Measurements from ENCODE around the gene FBXL16.

Gene FBXL16

GRCh38 chr16:679814-680624, 25.6 kb downstream of the FBXL16 start, which contains the start of gene STUB1:
TSS of gene STUB1 (plus strand) at chr16:680410. CDS start at chr16:680526, 116 bp downstream.
- peaks cover 8% of the 10 kb centered on the region; the same call in 1 of the 2 replicates for H3K4me1 ChIP-seq (ENCODE audit: low read length)
- no peaks in the 10 kb centered on the region for H4K20me1 ChIP-seq (ENCODE audit: insufficient read depth, low read length)
- H3K79me2 ChIP-seq (ENCODE audit: low read length), result peaks cover 32% of the 10 kb centered on the region
- H3K27me3 ChIP-seq (replicated peaks; ENCODE audit: insufficient read depth, low read length), result no peaks in the 10 kb centered on the region
- H3K9me2 ChIP-seq (replicated peaks; ENCODE audit: insufficient read depth, low read length), result no peaks in the 10 kb centered on the region
- H3K36me3 ChIP-seq (replicated peaks; ENCODE audit: insufficient read depth, low read length), result no peaks in the 10 kb centered on the region
- DNase-seq, result peak; percentile 81
- peak within 1 kb of the TSS; percentile 72 for H3K9ac ChIP-seq (ENCODE audit: low read length)
- no peaks in the 10 kb centered on the region for H3K9me3 ChIP-seq (replicated peaks; ENCODE audit: insufficient read depth, low read length)
- peak within 1 kb of the TSS; percentile 71; the same call in 1 of the 2 replicates for H3K27ac ChIP-seq (ENCODE audit: low read length)
- H3K4me2 ChIP-seq (ENCODE audit: low read depth, low read length), result peak within 1 kb of the TSS; percentile 93
- TF ChIP-seq EZH2phosphoT487 (IDR thresholded peaks at IDR 0.05; ENCODE audit: low read length) (no peak), EZH2 (optimal IDR thresholded peaks at IDR 0.05; ENCODE audit: low read depth, low read length) (no peak), CTCF (IDR thresholded peaks at IDR 0.05; ENCODE audit: low read length) (no peak)
- peak within 1 kb of the TSS; percentile 84 for H3K4me3 ChIP-seq (ENCODE audit: low read length)
- H3F3A ChIP-seq (ENCODE audit: insufficient read depth, low read length), result 0 out of 2 replicates have a peak, but pooled peaks cover 4% of the 10 kb centered on the region
- H2AFZ ChIP-seq (ENCODE audit: low read length), result peak within 1 kb of the TSS; percentile 86

GRCh38 chr16:678858-679813, 26.5 kb downstream of the FBXL16 start:
- Histone ChIP-seq H3K9me2 (replicated peaks; ENCODE audit: insufficient read depth, low read length) (no peaks in the 10 kb centered on the region), H4K20me1 (ENCODE audit: insufficient read depth, low read length) (no peaks in the 10 kb centered on the region), H3K36me3 (replicated peaks; ENCODE audit: insufficient read depth, low read length) (no peaks in the 10 kb centered on the region), H3K79me2 (ENCODE audit: low read length) (peaks cover 32% of the 10 kb centered on the region), H3K27ac (ENCODE audit: low read length) (no peak overlapping the region), H3K4me3 (ENCODE audit: low read length) (no peak overlapping the region), H3K4me1 (ENCODE audit: low read length) (peaks cover 8% of the 10 kb centered on the region; the same call in 1 of the 2 replicates), H3K27me3 (replicated peaks; ENCODE audit: insufficient read depth, low read length) (no peaks in the 10 kb centered on the region), H2AFZ (ENCODE audit: low read length) (peak overlapping the region; percentile 58; the same call in 1 of the 2 replicates), H3F3A (ENCODE audit: insufficient read depth, low read length) (0 out of 2 replicates have a peak, but pooled peaks cover 4% of the 10 kb centered on the region), H3K9me3 (replicated peaks; ENCODE audit: insufficient read depth, low read length) (no peaks in the 10 kb centered on the region), H3K4me2 (ENCODE audit: low read depth, low read length) (peak overlapping the region; percentile 59; the same call in 1 of the 2 replicates), H3K9ac (ENCODE audit: low read length) (no peak overlapping the region)
- TF ChIP-seq EZH2phosphoT487 (IDR thresholded peaks at IDR 0.05; ENCODE audit: low read length), result no peak
- no peak for TF ChIP-seq EZH2 (optimal IDR thresholded peaks at IDR 0.05; ENCODE audit: low read depth, low read length)
- TF ChIP-seq CTCF (IDR thresholded peaks at IDR 0.05; ENCODE audit: low read length), result no peak
- DNase-seq, result no peak

GRCh38 chr16:678209-678857, 27.3 kb downstream of the FBXL16 start:
- Histone ChIP-seq H4K20me1 (ENCODE audit: insufficient read depth, low read length) (no peaks in the 10 kb centered on the region), H3K27me3 (replicated peaks; ENCODE audit: insufficient read depth, low read length) (no peaks in the 10 kb centered on the region), H3K36me3 (replicated peaks; ENCODE audit: insufficient read depth, low read length) (no peaks in the 10 kb centered on the region), H2AFZ (ENCODE audit: low read length) (no peak overlapping the region), H3K27ac (ENCODE audit: low read length) (no peak overlapping the region), H3K79me2 (ENCODE audit: low read length) (peaks cover 28% of the 10 kb centered on the region), H3K4me1 (ENCODE audit: low read length) (peaks cover 8% of the 10 kb centered on the region; the same call in 1 of the 2 replicates), H3K9ac (ENCODE audit: low read length) (no peak overlapping the region), H3K9me3 (replicated peaks; ENCODE audit: insufficient read depth, low read length) (no peaks in the 10 kb centered on the region), H3K9me2 (replicated peaks; ENCODE audit: insufficient read depth, low read length) (no peaks in the 10 kb centered on the region), H3K4me3 (ENCODE audit: low read length) (no peak overlapping the region), H3F3A (ENCODE audit: insufficient read depth, low read length) (0 out of 2 replicates have a peak, but pooled peaks cover 4% of the 10 kb centered on the region), H3K4me2 (ENCODE audit: low read depth, low read length) (no peak overlapping the region)
- TF ChIP-seq EZH2phosphoT487 (IDR thresholded peaks at IDR 0.05; ENCODE audit: low read length) (no peak), CTCF (IDR thresholded peaks at IDR 0.05; ENCODE audit: low read length) (no peak), EZH2 (optimal IDR thresholded peaks at IDR 0.05; ENCODE audit: low read depth, low read length) (no peak)
- no peak for DNase-seq
